HCT116 (cell line): ENCODE results near the gene P2RX1. TPM values are rescaled to one million over a fixed set of nuclear protein-coding genes. Genes with fewer than 3 reads are reported as not detected.
A peak's percentile ranks its signal among the peaks of the same experiment; 100 is the strongest.

Experiments
- ATAC-seq: fragments of 200-7000 bp; cut with Tn5 transposase; 2 replicates; pipeline ENCODE4 v1.9.1; 2020; ENCODE audit warnings: mild to moderate bottlenecking, moderate library complexity
- BruUV-seq: library from RNA; stranded (reverse); fragments of 400-500 nt; replicated peaks from 2 replicates; lab custom pipeline; 2021; lab: Mats Ljungman, UMichigan
- CTCF ChIA-PET: fragments of 300-600 bp; sonication (Branson Sonifier 250); formaldehyde crosslinking; loops from one replicate; lab custom pipeline; 2021; ENCODE audit warnings: antibody characterized with exemption; lab: Charles Lee
- POLR2A ChIA-PET: fragments of 300-600, 350-600 bp; sonication (Branson Sonifier 250); formaldehyde crosslinking; loops from one replicate; lab custom pipeline; 2021; ENCODE audit warnings: antibody characterized with exemption; lab: Charles Lee
- RAD21 ChIA-PET, 2 experiments: fragments of 300-600 bp; sonication (Branson Sonifier 250); formaldehyde crosslinking; loops; one replicate each; lab custom pipeline; 2023; ENCODE audit warnings: low total read pairs in 2 of 2; ENCODE audit not compliant: uncharacterized antibody in 2 of 2, unreplicated experiment in 2 of 2, low non-redundant PET in 1 of 2; lab: Charles Lee
- DNase-seq: peaks from one replicate; pipeline ENCODE4 v3.0.0-alpha.2; 2010; ENCODE audit warnings: low read depth, low spot score
- H2AFZ ChIP-seq: fragments of 200-600 bp; shearing (Covaris generic), sonication (generic); 2 replicates; pipeline ENCODE4 v1.6.1; 2017; ENCODE audit warnings: low read depth, mixed run types, mixed read lengths, antibody characterized with exemption, low read length; ENCODE audit not compliant: poor library complexity, severe bottlenecking
- H3K27ac ChIP-seq: 2 replicates; pipeline ENCODE4 v1.5.1; 2012; ENCODE audit warnings: low read depth, low read length
- H3K27me3 ChIP-seq: fragments of 200-600 bp; sonication (generic); 2 replicates; pipeline ENCODE4 v1.6.1; 2016; ENCODE audit warnings: mixed run types, low read length, mixed read lengths; ENCODE audit not compliant: insufficient read depth
- H3K36me3 ChIP-seq, 2 experiments: fragments of 200-500 bp in 1 of 2; fragments of 200-600 bp in 1 of 2; sonication (Bioruptor generic) in 1 of 2; sonication (generic) in 1 of 2; 2 replicates each; pipeline versions ENCODE4 v1.5.1 to v1.6.1; 2014 to 2016; ENCODE audit warnings: low read length in 2 of 2, inconsistent platforms in 1 of 2, mixed read lengths in 1 of 2, mixed run types in 1 of 2; ENCODE audit not compliant: insufficient read depth in 2 of 2, control insufficient read depth in 1 of 2
- H3K4me1 ChIP-seq, 2 experiments: fragments of 200-600 bp in 1 of 2; sonication (generic) in 1 of 2; 2 replicates each; pipeline versions ENCODE4 v1.5.1 to v1.6.1; 2012 to 2017; ENCODE audit warnings: low read length in 2 of 2, inconsistent platforms in 1 of 2, mild to moderate bottlenecking in 1 of 2, mixed read lengths in 1 of 2, mixed run types in 1 of 2, moderate library complexity in 1 of 2; ENCODE audit not compliant: insufficient read depth in 2 of 2, control insufficient read depth in 1 of 2
- H3K4me2 ChIP-seq: fragments of 200-600 bp; sonication (generic); 2 replicates; pipeline ENCODE4 v1.6.1; 2017; ENCODE audit warnings: mixed run types, low read length, mixed read lengths
- H3K4me3 ChIP-seq, 2 experiments: fragments of 200-600 bp in 1 of 2; sonication (generic) in 1 of 2; replicated peaks in 1 of 2; 2 replicates each; pipeline ENCODE4 v1.5.1; 2011 to 2016; ENCODE audit warnings: low read length in 2 of 2, control low read depth in 1 of 2, low read depth in 1 of 2, mild to moderate bottlenecking in 1 of 2, mixed read lengths in 1 of 2, mixed run types in 1 of 2
- H3K79me2 ChIP-seq: fragments of 200-600 bp; sonication (generic); 2 replicates; pipeline ENCODE4 v1.6.1; 2017; ENCODE audit warnings: mild to moderate bottlenecking, mixed run types, low read length, moderate library complexity, mixed read lengths; ENCODE audit not compliant: insufficient read depth
- H3K9ac ChIP-seq: fragments of 200-600 bp; sonication (generic); 2 replicates; pipeline ENCODE4 v1.6.1; 2016; ENCODE audit warnings: low read length, mixed read lengths
- H3K9me2 ChIP-seq: fragments of 200-600 bp; sonication (generic), shearing (Covaris generic); 2 replicates; pipeline ENCODE4 v1.6.1; 2017; ENCODE audit warnings: mixed run types, mild to moderate bottlenecking, moderate library complexity; ENCODE audit not compliant: insufficient read depth
- H3K9me3 ChIP-seq, 2 experiments: fragments of 200-500 bp in 1 of 2; fragments of 200-600 bp in 1 of 2; sonication (Bioruptor generic) in 1 of 2; sonication (generic) in 1 of 2; 2 replicates each; pipeline ENCODE4 v1.6.1; 2014 to 2017; ENCODE audit warnings: low read length in 2 of 2, mixed read lengths in 2 of 2, inconsistent platforms in 1 of 2, low read depth in 1 of 2, mild to moderate bottlenecking in 1 of 2, mixed run types in 1 of 2, moderate library complexity in 1 of 2; ENCODE audit not compliant: control insufficient read depth in 1 of 2, insufficient read depth in 1 of 2
- H4K20me1 ChIP-seq: fragments of 200-600 bp; sonication (generic), shearing (Covaris generic); 2 replicates; pipeline ENCODE4 v1.6.1; 2017; ENCODE audit warnings: mixed run types, mild to moderate bottlenecking, moderate library complexity; ENCODE audit not compliant: insufficient read depth
- CBX3 ChIP-seq: IDR thresholded peaks from 2 replicates; pipeline ENCODE4 v1.6.1; 2012; ENCODE audit warnings: low read depth
- CEBPB ChIP-seq: IDR thresholded peaks from 2 replicates; pipeline ENCODE4 v1.6.1; 2012; ENCODE audit warnings: low read depth
- EGR1 ChIP-seq: IDR thresholded peaks from 2 replicates; pipeline ENCODE4 v1.6.1; 2012; ENCODE audit warnings: low read depth
- ELF1 ChIP-seq: IDR thresholded peaks from 2 replicates; pipeline ENCODE4 v1.6.1; 2012; ENCODE audit warnings: low read depth, borderline replicate concordance
- POLR2AphosphoS5 ChIP-seq: IDR thresholded peaks from 2 replicates; pipeline ENCODE4 v1.6.1; 2011; ENCODE audit warnings: mild to moderate bottlenecking, low read depth, low read length, moderate library complexity
- REST ChIP-seq: IDR thresholded peaks from 2 replicates; pipeline ENCODE4 v1.6.1; 2012; ENCODE audit warnings: low read depth
- YY1 ChIP-seq: IDR thresholded peaks from 2 replicates; pipeline ENCODE4 v1.6.1; 2011; ENCODE audit warnings: low read length, low read depth, moderate library complexity, mild to moderate bottlenecking; ENCODE audit not compliant: insufficient replicate concordance; ENCODE audit errors: extremely low read depth
- intact Hi-C: fragments of 100-400 bp; cut with micrococcal nuclease; formaldehyde crosslinking; loops from 2 replicates; pipeline ENCODE4 v1.10.0; 2022
- total RNA-seq: library from RNA; stranded (reverse); gene quantifications from one replicate; pipeline ENCODE4 v1.2.1, GENCODE V29; 2021; ENCODE audit not compliant: unreplicated experiment
- TF ChIP-seq, protein P1 (sequence below), 3 experiments: fragments of 200-600 bp in 1 of 3; sonication (generic) in 1 of 3; IDR thresholded peaks in 2 of 3; conservative IDR thresholded peaks in 1 of 3; 2 replicates each; pipeline ENCODE4 v1.5.1; 2012 to 2017; ENCODE audit warnings: low read depth in 2 of 3, low read length in 2 of 3, antibody characterized with exemption in 1 of 3, borderline replicate concordance in 1 of 3, control low read depth in 1 of 3, mild to moderate bottlenecking in 1 of 3, mixed read lengths in 1 of 3, mixed run types in 1 of 3, moderate library complexity in 1 of 3; ENCODE audit not compliant: insufficient read depth in 1 of 3
- TF ChIP-seq, protein P2 (sequence below): IDR thresholded peaks from 2 replicates; pipeline ENCODE4 v1.6.1; 2012

The P2RX1 gene
- total RNA-seq, 1 experiment from 2014 or later: not detected

DNA sequence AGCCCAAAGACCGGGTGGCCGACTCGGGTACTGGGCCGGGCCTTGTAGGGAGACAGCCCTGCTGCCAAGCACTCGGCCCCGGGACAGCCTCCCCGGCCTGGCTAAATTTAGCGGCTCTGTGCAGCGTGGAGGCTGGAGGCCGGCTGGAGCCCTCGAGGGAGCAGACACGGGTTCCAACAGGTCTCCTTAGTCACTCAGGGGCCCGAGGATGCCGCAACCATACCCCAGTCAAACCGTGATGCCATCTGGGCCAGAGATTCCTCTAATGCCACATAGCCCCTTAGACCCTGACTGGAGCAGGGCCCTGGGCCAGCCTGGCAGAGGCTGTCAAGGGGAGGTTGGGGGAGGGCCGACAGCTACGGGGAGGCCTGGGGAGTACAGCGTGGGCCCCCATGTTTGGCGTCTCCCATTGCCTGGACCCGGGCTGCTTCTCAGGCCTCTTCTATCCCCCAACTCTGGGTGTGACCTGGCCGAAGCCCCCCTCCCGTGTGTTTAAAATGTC is 2.9 kb upstream of the P2RX1 start:
- ATAC-seq (no peak), DNase-seq (no peak)
- intact Hi-C loops: no loop called here
- Histone ChIP-seq H3K4me3 (no peak overlapping the region), H3K27ac (no peak overlapping the region; the same call in 1 of the 2 replicates), H3K9ac (no peak overlapping the region), H3K36me3 (no peaks in the 10 kb centered on the region), H3K27me3 (no peaks in the 10 kb centered on the region), H3K4me2 (no peak overlapping the region), H3K79me2 (no peaks in the 10 kb centered on the region), H3K9me3 (no peaks in the 10 kb centered on the region), H4K20me1 (no peaks in the 10 kb centered on the region), H3K4me1 (peaks cover 0 to under 1% of the 10 kb centered on the region in 2 experiments; a peak in 2 of 4 replicates), H2AFZ (no peak overlapping the region), H3K9me2 (no peaks in the 10 kb centered on the region)
- TF ChIP-seq CBX3 (no peak), CEBPB (no peak), EGR1 (no peak), REST (no peak)
- ChIA-PET POLR2A (no interaction called here), RAD21 (no interaction called here), CTCF (no interaction called here)
- no TSS peak for BruUV-seq

GRCh38 chr17:3918372-3919122 is 2.3 kb upstream of the P2RX1 start:
- TF ChIP-seq POLR2AphosphoS5 (no peak), YY1 (no peak), ELF1 (no peak)
- TF ChIP-seq, protein P1, sequence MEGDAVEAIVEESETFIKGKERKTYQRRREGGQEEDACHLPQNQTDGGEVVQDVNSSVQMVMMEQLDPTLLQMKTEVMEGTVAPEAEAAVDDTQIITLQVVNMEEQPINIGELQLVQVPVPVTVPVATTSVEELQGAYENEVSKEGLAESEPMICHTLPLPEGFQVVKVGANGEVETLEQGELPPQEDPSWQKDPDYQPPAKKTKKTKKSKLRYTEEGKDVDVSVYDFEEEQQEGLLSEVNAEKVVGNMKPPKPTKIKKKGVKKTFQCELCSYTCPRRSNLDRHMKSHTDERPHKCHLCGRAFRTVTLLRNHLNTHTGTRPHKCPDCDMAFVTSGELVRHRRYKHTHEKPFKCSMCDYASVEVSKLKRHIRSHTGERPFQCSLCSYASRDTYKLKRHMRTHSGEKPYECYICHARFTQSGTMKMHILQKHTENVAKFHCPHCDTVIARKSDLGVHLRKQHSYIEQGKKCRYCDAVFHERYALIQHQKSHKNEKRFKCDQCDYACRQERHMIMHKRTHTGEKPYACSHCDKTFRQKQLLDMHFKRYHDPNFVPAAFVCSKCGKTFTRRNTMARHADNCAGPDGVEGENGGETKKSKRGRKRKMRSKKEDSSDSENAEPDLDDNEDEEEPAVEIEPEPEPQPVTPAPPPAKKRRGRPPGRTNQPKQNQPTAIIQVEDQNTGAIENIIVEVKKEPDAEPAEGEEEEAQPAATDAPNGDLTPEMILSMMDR (IDR thresholded peaks at IDR 0.05 in 2 of 3, conservative IDR thresholded peaks at IDR 0.05 in 1 of 3; ENCODE audit: borderline replicate concordance in 1 of 3, insufficient read depth in 1 of 3, low read depth in 2 of 3, low read length in 2 of 3): no peak
- TF ChIP-seq, protein P2, sequence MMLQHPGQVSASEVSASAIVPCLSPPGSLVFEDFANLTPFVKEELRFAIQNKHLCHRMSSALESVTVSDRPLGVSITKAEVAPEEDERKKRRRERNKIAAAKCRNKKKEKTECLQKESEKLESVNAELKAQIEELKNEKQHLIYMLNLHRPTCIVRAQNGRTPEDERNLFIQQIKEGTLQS: no peak
- H3K36me3 ChIP-seq: no peaks in the 10 kb centered on the region
- no peaks in the 10 kb centered on the region for H3K9me3 ChIP-seq
- H3K9me2 ChIP-seq: no peaks in the 10 kb centered on the region
- no peak overlapping the region for H3K4me2 ChIP-seq
- no peak overlapping the region for H3K4me3 ChIP-seq
- H4K20me1 ChIP-seq: no peaks in the 10 kb centered on the region
- BruUV-seq: no TSS peak
- ATAC-seq (0 out of 2 replicates have a peak, but pooled peaks have one; percentile 24), DNase-seq (no peak)
- H2AFZ ChIP-seq: no peak overlapping the region
- no peak overlapping the region; the same call in 1 of the 2 replicates for H3K27ac ChIP-seq
- H3K9ac ChIP-seq: no peak overlapping the region
- ChIA-PET RAD21 (no interaction called here), CTCF (no interaction called here), POLR2A (no interaction called here)
- no peaks in the 10 kb centered on the region for H3K79me2 ChIP-seq
- H3K4me1 ChIP-seq: peaks cover 0 to 6% of the 10 kb centered on the region in 2 experiments; a peak in 2 of 4 replicates
- intact Hi-C loops: no loop called here
- no peaks in the 10 kb centered on the region for H3K27me3 ChIP-seq
